GM12878 (cell line): Measurements from ENCODE around the gene ZG16B. TPM values are rescaled to one million over a fixed set of nuclear protein-coding genes. Genes with fewer than 3 reads are reported as not detected.
A peak's percentile ranks its signal among the peaks of the same experiment; 100 is the strongest.

Source experiments
- BMI1 ChIP-seq: fragments of 450-650 bp; IDR thresholded peaks from 2 replicates; pipeline ENCODE4 v1.6.1; 2016; ENCODE audit warnings: mild to moderate bottlenecking, moderate library complexity, borderline replicate concordance
- CBFB ChIP-seq: IDR thresholded peaks from 2 replicates; pipeline ENCODE4 v1.6.1; 2016; ENCODE audit warnings: antibody characterized with exemption, low read depth
- CHD4 ChIP-seq: fragments of 200-600 bp; sonication (generic); IDR thresholded peaks from 2 replicates; pipeline ENCODE4 v1.6.1; 2016; ENCODE audit warnings: mild to moderate bottlenecking
- EZH2 ChIP-seq: IDR thresholded peaks from 2 replicates; pipeline ENCODE4 v1.6.1; 2012; ENCODE audit warnings: low read depth, mild to moderate bottlenecking, control low read depth, inconsistent platforms, low read length, borderline replicate concordance; ENCODE audit not compliant: control insufficient read depth
- FOS ChIP-seq: IDR thresholded peaks from 3 replicates; pipeline ENCODE4 v1.6.1; 2011; ENCODE audit warnings: borderline replicate concordance; ENCODE audit not compliant: insufficient read length; ENCODE audit errors: extremely low read depth
- JUNB ChIP-seq: IDR thresholded peaks from 2 replicates; pipeline ENCODE4 v1.6.1; 2016; ENCODE audit warnings: antibody characterized with exemption, mild to moderate bottlenecking
- MTA2 ChIP-seq: fragments of 450-650 bp; IDR thresholded peaks from 2 replicates; pipeline ENCODE4 v1.6.1; 2016; ENCODE audit warnings: low read depth, mild to moderate bottlenecking, moderate library complexity
- NFIC ChIP-seq: IDR thresholded peaks from 2 replicates; pipeline ENCODE4 v1.6.1; 2012; ENCODE audit warnings: low read depth, mild to moderate bottlenecking, inconsistent platforms, low read length, moderate library complexity
- NRF1 ChIP-seq: conservative IDR thresholded peaks from 2 replicates; pipeline ENCODE4 v1.6.1; 2011; ENCODE audit warnings: mild to moderate bottlenecking, low read depth, low read length, improper control_type of control experiment
- RUNX3 ChIP-seq: IDR thresholded peaks from 2 replicates; pipeline ENCODE4 v1.6.1; 2012; ENCODE audit warnings: low read length, inconsistent platforms
- SMC3 ChIP-seq: IDR thresholded peaks from 2 replicates; pipeline ENCODE4 v1.6.1; 2011; ENCODE audit warnings: low read length, improper control_type of control experiment, borderline replicate concordance
- SPI1 ChIP-seq: IDR thresholded peaks from 2 replicates; pipeline ENCODE4 v1.6.1; 2011; ENCODE audit warnings: low read depth, mild to moderate bottlenecking, low read length, moderate library complexity, borderline replicate concordance; ENCODE audit not compliant: insufficient read depth
- WRNIP1 ChIP-seq: IDR thresholded peaks from 2 replicates; pipeline ENCODE4 v1.6.1; 2011; ENCODE audit warnings: low read depth, low read length, improper control_type of control experiment, borderline replicate concordance
- YBX1 ChIP-seq: fragments of 450-650 bp; IDR thresholded peaks from 2 replicates; pipeline ENCODE4 v1.6.1; 2016; ENCODE audit warnings: antibody characterized with exemption
- ZBED1 ChIP-seq: IDR thresholded peaks from 2 replicates; pipeline ENCODE4 v1.6.1; 2016; ENCODE audit warnings: borderline replicate concordance
- polyA plus RNA-seq, 11 experiments: library from polyadenylated mRNA; depleted of rRNA in 4 of 11; unstranded in 6 of 11; stranded (reverse) in 5 of 11; fragments of >200 nt; fragmentation: Nextera tagmentation in 4 of 11; fragmentation: Illumina TruSeq in 1 of 11; extraction: Ambion mirVana in 4 of 11; extraction: Trizol in 1 of 11; gene quantifications; 1 replicate in 1 of 11; 2 replicates in 10 of 11; pipeline versions ENCODE4 v1.2.1 to v1.2.3, GENCODE V29; 2011 to 2016; ENCODE audit warnings: inconsistent platforms in 2 of 11, missing spikeins in 2 of 11, low read depth in 1 of 11
- total RNA-seq, 4 experiments: library from RNA; depleted of rRNA in 3 of 4; stranded (reverse); fragments of >200 nt in 3 of 4; fragmentation: Illumina TruSeq in 1 of 4; extraction: Trizol in 1 of 4; gene quantifications; 2 replicates each; pipeline versions ENCODE4 v1.2.1 to v1.2.3, GENCODE V29; 2013 to 2021
- TF ChIP-seq, protein P1 (sequence below): fragments of 450-650 bp; IDR thresholded peaks from 2 replicates; pipeline ENCODE4 v1.6.1; 2017; ENCODE audit warnings: borderline replicate concordance
- TF ChIP-seq, protein P2 (sequence below): fragments of 450-650 bp; formaldehyde crosslinking; IDR thresholded peaks from 2 replicates; pipeline ENCODE4 v1.5.0; 2022; ENCODE audit warnings: mild to moderate bottlenecking, missing genetic modification characterization
- TF ChIP-seq, protein P3 (sequence below): IDR thresholded peaks from 2 replicates; pipeline ENCODE4 v1.6.1; 2012; ENCODE audit warnings: low read depth, low read length, improper control_type of control experiment
- TF ChIP-seq, protein P4 (sequence below): fragments of 450-650 bp; IDR thresholded peaks from 2 replicates; pipeline ENCODE4 v1.6.1; 2017; ENCODE audit warnings: low read depth, mild to moderate bottlenecking, moderate library complexity

ZG16B gene
- total and polyA plus RNA-seq, 10 of the 15 experiments (the other 5 are each of a cell fraction or from before 2014, with no cell fraction given) = 1.00 to 11.6 (median 5.8) TPM

DNA sequence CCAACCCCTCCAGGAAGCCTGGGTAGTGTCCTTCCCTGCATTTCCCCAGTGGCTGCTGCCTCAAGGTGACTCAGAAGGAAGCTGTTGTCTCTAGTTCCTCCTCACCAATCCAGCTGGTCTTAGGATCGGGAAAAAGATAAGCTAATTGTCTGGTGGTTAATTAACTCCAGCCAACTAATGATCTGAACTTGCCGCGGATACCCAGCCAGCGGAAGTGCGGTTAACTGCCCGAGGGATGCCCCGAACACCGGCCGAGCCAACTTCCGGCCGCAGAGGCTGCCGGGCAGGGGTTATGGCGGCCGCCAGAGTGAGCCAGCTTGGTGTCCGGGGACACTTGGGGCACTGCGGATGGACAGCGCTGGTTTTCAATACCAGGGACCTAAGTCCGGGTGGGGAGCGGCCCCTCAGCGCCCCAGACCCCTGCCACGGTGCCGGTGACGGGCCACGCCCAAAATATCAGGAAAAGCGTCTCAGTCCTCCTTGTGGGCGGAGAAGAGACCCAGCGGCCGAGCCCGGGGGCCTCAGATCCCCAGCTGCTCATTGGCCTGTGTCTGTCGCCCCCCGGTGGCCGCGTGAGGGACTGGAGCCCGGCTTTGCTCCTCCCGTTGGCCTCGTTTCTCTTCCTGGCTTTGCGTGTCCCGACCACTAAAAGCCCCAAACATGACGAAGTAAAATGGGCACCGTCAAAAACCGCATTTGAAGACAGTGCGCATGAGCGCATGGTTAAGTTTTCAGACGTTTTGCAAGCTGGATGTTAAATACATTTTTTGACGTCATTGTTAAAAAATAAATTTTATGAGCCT is 38.1 kb downstream of the ZG16B start (continued):
- TF ChIP-seq, protein P1, sequence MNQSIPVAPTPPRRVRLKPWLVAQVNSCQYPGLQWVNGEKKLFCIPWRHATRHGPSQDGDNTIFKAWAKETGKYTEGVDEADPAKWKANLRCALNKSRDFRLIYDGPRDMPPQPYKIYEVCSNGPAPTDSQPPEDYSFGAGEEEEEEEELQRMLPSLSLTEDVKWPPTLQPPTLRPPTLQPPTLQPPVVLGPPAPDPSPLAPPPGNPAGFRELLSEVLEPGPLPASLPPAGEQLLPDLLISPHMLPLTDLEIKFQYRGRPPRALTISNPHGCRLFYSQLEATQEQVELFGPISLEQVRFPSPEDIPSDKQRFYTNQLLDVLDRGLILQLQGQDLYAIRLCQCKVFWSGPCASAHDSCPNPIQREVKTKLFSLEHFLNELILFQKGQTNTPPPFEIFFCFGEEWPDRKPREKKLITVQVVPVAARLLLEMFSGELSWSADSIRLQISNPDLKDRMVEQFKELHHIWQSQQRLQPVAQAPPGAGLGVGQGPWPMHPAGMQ = no peak
- TF ChIP-seq, protein P2, sequence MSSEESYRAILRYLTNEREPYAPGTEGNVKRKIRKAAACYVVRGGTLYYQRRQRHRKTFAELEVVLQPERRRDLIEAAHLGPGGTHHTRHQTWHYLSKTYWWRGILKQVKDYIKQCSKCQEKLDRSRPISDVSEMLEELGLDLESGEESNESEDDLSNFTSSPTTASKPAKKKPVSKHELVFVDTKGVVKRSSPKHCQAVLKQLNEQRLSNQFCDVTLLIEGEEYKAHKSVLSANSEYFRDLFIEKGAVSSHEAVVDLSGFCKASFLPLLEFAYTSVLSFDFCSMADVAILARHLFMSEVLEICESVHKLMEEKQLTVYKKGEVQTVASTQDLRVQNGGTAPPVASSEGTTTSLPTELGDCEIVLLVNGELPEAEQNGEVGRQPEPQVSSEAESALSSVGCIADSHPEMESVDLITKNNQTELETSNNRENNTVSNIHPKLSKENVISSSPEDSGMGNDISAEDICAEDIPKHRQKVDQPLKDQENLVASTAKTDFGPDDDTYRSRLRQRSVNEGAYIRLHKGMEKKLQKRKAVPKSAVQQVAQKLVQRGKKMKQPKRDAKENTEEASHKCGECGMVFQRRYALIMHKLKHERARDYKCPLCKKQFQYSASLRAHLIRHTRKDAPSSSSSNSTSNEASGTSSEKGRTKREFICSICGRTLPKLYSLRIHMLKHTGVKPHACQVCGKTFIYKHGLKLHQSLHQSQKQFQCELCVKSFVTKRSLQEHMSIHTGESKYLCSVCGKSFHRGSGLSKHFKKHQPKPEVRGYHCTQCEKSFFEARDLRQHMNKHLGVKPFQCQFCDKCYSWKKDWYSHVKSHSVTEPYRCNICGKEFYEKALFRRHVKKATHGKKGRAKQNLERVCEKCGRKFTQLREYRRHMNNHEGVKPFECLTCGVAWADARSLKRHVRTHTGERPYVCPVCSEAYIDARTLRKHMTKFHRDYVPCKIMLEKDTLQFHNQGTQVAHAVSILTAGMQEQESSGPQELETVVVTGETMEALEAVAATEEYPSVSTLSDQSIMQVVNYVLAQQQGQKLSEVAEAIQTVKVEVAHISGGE (CRISPR knock-in tag) = peak; percentile 35; the same call in 1 of the 2 replicates
- TF ChIP-seq SPI1 = peak; percentile 38; the same call in 1 of the 2 replicates
- no peak for TF ChIP-seq WRNIP1
- TF ChIP-seq CBFB = peak; percentile 80
- peak; percentile 45; the same call in 1 of the 2 replicates for TF ChIP-seq NFIC
- TF ChIP-seq, protein P3, sequence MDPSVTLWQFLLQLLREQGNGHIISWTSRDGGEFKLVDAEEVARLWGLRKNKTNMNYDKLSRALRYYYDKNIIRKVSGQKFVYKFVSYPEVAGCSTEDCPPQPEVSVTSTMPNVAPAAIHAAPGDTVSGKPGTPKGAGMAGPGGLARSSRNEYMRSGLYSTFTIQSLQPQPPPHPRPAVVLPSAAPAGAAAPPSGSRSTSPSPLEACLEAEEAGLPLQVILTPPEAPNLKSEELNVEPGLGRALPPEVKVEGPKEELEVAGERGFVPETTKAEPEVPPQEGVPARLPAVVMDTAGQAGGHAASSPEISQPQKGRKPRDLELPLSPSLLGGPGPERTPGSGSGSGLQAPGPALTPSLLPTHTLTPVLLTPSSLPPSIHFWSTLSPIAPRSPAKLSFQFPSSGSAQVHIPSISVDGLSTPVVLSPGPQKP = peak; percentile 90
- TF ChIP-seq CHD4 = no peak
- TF ChIP-seq MTA2 = peak; percentile 94
- TF ChIP-seq, protein P4, sequence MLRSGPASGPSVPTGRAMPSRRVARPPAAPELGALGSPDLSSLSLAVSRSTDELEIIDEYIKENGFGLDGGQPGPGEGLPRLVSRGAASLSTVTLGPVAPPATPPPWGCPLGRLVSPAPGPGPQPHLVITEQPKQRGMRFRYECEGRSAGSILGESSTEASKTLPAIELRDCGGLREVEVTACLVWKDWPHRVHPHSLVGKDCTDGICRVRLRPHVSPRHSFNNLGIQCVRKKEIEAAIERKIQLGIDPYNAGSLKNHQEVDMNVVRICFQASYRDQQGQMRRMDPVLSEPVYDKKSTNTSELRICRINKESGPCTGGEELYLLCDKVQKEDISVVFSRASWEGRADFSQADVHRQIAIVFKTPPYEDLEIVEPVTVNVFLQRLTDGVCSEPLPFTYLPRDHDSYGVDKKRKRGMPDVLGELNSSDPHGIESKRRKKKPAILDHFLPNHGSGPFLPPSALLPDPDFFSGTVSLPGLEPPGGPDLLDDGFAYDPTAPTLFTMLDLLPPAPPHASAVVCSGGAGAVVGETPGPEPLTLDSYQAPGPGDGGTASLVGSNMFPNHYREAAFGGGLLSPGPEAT = peak; percentile 98
- TF ChIP-seq NRF1 = no peak
- no peak for TF ChIP-seq JUNB
- TF ChIP-seq FOS = no peak
- TF ChIP-seq EZH2 = no peak
- no peak for TF ChIP-seq YBX1
- TF ChIP-seq SMC3 = peak; percentile 80
- TF ChIP-seq BMI1 = no peak
- TF ChIP-seq ZBED1 = no peak
- peak; percentile 93 for TF ChIP-seq RUNX3
